GM19452 (cell line): ENCODE data around the gene SRCAP.
A peak's percentile ranks its signal among the peaks of the same experiment; 100 is the strongest.
"Not testable (repeated sequence)": the region's sequence is repeated elsewhere in the genome, so short reads cannot be mapped to it uniquely, and the experiment has no call there.

ENCODE experiments used
- ATAC-seq: cut with Tn5 transposase; IDR thresholded peaks from one replicate; pipeline ENCODE4 v1.9.1; 2021; ENCODE audit not compliant: unreplicated experiment

The SRCAP gene

DNA sequence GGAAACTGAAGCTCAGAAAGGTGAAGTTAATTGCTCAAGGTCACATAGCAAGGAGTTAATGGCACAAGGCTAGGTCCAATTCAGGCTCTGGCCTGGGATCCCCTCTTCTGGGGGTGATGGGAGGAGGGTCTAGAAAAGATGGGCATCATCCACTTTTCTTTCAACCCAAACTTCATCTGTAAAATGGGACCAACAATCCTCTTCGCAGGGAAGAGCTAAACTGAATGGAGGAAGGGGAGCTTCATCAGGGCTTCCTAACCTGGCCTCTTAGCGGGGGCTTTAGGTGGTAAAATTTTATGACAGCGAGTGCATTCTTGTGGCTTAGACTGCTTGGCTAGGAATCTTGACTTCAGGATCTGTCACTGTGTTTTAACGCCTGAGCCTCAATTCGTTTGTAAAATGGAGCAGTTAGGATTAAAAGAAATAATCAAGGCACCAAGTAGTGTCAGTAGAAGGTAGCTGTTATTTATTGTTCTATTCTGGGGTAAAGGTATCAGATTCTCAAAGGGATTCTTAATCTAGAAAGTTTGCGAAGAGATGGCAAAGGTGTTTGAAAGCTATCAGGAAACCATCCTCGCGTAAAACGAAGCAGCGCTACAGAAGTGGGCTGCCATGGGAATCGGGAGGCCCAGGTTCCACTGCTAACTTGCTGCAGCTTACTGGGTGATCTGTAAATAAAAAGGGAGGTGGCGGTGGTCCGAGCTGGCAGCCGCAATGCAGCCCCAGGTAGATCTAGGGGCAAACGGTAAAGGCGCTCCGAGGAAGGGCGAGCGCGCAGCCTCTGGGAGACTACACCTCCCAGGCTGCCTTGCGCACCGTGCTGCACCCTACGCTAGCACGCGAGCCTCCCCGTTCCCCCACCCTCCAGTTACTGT lies 1.5 kb upstream of the SRCAP start:
- ATAC-seq = peak; percentile 84

DNA sequence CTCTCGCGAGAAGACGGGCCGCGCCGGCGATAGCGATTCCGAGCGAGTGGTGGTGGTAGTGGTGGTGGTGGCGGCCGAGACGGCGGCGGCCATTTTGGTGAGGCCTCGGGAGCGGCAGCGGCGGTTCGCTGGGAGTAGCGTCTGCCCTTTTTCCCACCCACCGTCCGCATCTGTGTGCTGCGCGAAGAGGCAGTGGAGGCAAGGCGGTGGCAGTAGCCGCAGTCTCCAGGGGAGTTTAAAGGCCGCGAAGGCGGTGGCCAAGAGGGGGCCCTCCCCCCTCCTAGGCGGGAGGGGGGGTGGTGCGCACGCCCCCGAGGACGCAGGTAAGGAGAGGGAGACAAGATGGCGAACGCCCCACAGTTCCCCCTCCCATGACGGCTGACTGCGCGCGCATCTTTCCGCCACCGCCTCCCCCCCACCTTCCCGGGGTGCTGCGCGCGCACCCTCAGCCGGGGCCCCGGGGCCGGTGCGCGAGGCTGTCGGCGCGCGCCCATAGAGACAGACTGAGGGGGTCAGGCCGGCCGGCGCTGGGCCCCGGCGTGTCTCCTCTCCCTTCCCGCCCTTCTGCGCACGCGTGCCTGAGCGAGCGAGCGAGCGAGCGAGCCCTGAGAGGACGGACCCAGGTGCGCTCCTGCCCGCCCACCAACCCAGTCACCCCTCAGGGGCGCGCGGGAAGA lies 694 bp upstream of the SRCAP start:
- peak; percentile 68 for ATAC-seq

DNA sequence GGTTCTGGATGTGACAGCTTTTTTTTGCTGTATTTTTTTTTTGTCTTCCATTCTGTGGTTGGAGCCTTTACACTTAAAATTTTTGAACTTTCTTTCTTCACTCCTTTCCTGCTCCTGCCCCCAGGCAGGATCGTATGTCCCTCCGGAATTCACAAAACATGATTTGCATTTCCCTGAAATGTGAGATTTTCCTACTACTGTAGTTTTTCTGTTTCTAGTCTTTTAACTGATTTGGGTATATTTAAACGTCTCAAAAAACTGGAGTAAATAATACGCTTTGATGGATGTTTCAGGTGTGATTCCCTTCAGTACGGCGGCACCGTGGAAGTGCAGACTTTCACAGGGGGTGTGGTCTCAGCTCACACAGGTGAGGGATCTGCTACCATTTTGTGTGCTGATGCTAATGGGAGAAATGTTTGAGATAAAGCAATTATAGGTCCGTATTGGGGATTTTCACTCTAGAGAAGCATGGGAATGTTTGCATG lies 686 bp downstream of the SRCAP start:
- ATAC-seq = no peak

DNA sequence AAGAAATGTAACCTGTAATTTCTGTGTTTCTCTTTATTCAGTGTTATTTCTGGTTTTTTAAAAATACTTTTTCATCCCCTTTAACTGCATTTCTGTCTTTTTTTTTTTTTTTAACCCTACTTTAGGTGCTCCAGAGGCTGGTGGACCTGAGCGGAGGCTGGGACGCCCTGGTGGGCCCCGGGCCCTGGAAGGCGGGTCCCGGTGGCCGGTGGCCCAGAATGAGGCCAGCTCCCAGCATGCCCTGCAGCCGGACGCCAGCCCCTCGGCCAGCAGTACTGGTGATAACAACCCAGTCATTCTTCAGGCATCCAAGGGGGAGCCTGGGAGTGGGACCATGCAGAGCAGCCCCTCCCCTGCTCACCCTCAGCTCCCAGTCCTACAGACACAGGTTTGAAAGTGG lies 1.5 kb downstream of the SRCAP start:
- no peak for ATAC-seq

DNA sequence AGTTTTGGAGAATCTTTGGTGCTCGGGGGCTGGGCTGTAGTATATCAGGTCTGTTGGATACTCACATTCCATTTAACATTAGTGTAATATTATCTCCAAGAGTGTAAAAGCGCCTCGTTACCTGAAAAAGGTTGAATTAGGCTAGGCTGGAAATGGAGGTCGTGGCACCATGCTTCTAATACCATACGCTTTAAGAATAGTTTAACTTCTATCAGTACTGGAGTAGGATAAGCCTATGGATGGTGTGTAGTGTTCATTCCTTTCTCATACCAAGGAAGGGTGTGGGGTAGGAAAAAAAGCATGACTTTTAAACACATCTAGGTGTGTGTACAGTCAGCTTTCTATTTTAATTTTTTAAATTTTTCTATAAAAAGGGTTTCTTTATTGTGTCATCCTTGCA lies 2.0 kb downstream of the SRCAP start:
- ATAC-seq = no peak

DNA sequence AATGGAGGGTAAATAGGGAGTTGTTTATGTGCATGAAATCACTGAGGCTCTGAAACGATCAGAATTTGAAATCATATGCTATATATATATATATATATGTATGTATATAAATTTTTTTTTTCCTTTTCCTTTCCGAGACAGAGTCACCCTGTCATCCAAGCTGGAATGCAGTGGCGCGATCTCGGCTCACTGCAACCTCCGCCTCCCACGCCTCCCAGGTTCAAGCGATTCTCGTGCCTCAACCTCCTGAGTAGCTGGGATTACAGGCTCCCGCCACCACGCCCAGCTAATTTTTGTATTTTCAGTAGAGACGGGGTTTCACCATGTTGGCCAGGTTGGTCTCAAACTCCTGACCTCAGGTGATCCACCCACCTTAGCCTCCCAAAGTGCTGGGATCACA lies 4.1 kb downstream of the SRCAP start:
- ATAC-seq = not testable (repeated sequence)

DNA sequence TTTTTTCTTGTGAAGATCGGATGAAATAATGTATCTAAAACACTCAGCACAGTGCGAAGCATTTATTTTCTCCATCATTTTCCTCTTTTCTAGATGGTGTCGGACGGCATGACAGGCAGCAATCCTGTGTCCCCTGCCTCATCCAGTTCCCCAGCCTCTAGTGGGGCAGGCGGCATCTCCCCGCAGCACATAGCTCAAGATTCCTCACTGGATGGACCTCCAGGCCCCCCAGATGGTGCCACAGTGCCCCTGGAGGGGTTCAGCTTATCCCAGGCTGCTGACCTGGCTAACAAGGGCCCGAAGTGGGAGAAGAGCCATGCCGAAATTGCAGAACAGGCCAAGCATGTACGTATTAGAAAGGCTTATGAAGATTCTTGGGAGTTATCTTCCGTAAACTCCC lies 5.0 kb downstream of the SRCAP start:
- no peak for ATAC-seq

DNA sequence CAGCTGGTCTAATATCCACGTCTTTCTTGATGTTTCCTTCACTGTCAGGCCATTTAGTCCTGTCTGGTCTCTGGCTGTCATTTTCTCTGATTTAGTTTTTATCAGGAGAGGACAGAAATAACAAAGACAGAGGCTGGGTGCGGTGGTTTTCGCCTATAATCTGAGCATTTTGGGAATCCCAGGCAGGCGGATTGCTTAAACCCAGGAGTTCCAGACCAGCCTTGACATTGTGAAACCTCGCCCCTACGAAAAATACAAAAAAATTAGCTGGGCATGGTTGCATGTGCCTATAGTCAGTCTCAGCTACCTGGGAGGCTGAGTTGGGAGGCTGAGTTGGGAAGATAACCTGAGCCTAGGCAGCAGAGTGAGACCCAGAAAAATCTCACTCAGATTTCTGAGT lies 7.1 kb downstream of the SRCAP start:
- no peak for ATAC-seq

DNA sequence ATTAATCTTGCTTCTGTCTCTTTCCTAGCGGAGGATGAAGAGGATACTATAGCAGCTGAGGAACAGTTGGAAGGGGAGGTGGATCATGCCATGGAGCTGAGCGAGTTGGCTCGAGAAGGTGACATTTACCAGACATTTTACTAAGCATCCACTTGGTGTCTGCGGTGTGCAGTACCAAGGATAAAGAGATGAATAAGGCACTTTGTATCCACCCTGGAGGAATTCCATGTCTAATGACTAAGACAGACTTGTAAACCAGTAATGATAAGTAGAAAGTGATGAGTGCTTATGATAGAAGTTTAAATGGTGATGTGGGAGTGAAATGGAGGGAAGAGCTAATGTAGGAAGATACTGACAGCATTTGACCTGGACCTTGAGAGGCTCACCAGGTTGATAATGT lies 12.0 kb downstream of the SRCAP start:
- no peak for ATAC-seq

DNA sequence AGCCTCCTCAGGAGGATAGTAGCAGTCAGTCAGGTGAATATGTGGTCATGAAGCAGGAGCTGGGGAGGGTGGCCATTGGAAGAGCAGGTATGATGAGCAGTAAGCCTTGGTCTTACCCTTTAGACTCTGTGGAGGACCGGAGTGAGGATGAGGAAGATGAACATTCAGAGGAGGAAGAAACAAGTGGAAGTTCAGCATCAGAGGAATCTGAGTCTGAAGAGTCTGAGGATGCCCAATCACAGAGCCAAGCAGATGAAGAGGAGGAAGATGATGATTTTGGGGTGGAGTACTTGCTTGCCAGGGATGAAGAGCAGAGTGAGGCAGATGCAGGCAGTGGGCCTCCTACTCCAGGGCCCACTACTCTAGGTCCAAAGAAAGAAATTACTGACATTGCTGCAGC lies 12.7 kb downstream of the SRCAP start:
- no peak for ATAC-seq

DNA sequence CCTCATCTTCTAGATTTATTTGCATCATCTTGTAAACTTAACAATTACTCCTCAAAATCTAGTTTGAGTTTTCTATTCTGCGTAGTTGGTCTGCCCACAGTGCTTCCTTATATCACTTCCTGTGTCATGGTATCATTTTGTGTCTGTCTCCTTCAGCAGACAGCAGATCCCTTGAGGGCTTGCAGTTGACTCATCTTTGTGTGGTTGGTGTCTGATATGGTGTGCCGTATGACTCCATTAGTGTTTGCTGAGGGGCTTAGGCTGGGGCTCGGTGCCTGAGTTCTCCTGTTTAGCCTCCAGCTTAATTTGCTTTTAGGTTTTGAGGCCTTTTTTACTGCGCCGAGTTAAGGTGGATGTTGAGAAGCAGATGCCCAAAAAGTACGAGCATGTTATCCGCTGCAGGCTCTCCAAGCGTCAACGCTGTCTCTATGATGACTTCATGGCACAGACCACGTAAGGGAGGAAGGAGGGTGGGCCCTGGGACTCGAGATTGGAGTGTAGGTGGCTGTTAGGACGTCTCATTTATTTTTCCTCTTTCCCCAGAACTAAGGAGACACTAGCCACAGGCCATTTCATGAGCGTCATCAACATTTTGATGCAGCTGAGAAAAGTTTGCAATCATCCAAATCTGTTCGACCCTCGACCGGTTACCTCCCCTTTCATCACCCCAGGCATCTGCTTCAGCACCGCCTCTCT lies 16.9 kb downstream of the SRCAP start:
- no peak for ATAC-seq

DNA sequence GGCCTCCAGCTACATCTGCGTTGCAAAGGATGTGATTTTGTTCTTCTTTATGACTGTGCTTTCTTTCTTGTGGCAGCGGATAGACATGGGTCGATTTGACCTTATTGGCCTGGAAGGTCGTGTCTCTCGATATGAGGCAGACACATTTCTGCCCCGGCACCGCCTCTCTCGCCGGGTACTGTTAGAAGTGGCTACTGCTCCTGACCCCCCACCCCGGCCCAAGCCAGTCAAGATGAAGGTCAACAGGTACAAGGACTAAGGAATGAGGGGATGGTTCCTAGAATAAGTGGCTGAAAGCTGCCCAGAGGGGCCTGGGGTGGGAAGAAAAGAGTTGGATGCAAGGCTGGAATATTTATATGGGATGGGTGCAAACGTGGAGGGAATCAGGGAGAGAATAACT lies 21.1 kb downstream of the SRCAP start:
- no peak for ATAC-seq

DNA sequence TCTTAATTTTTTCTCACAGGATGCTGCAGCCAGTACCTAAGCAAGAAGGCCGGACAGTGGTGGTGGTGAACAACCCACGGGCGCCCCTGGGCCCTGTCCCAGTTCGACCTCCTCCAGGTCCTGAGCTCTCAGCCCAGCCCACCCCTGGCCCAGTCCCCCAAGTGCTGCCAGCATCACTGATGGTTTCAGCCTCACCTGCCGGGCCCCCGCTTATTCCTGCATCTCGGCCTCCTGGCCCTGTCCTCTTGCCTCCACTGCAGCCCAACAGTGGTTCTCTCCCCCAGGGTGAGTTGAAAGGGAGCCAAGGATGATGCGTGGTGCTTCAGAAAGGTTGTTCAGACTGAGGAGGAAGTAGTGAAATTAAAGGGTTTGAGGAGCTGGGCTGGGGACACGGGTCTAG lies 21.7 kb downstream of the SRCAP start:
- ATAC-seq = no peak

DNA sequence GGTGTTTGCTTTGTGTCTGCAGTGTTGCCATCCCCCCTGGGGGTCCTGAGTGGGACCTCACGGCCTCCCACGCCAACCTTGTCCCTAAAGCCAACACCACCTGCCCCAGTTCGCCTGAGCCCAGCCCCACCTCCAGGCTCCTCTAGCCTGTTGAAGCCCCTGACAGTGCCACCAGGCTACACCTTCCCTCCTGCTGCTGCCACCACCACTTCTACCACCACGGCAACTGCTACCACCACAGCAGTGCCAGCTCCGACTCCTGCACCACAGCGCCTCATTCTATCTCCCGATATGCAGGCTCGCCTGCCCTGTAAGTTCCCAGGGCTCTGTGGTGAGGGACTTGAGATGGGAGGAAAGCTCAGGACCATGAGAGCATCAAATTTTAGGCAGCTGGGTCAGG lies 22.2 kb downstream of the SRCAP start:
- ATAC-seq = no peak

DNA sequence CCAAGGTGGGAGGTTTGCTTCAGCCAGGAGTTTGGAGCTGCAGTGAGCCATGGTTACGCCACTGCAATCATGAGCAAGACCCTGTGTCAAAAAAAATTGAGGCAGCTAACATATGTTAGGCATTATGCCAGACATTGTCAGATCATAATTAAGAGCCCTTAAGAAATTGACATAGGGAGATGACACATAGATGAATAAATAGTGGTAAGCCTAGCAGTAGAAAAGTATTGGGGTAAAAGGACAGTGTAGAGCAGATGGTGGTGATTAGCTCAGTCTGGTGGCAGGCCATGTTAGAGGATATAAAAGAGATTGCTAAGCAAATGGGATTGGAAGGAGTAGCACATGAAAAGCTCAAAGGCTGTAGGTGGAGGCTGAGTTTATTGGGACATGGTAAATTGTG lies 22.6 kb downstream of the SRCAP start:
- no peak for ATAC-seq

DNA sequence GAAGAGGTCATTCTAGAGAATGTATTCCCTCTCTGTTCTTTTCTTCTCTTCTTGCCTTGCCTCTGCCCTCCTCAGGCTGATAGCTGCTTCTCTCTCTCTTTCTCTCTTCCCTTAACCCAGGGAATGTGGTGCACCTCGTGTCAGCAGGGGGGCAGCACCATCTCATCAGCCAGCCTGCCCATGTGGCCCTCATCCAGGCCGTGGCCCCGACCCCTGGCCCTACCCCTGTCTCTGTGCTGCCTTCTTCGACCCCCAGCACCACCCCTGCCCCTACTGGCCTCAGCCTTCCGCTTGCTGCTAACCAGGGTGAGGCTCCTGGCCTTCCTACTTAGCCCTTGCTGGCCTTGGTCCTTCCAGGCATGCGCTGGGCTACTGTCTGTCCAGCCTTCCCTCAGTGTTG lies 23.5 kb downstream of the SRCAP start:
- no peak for ATAC-seq

DNA sequence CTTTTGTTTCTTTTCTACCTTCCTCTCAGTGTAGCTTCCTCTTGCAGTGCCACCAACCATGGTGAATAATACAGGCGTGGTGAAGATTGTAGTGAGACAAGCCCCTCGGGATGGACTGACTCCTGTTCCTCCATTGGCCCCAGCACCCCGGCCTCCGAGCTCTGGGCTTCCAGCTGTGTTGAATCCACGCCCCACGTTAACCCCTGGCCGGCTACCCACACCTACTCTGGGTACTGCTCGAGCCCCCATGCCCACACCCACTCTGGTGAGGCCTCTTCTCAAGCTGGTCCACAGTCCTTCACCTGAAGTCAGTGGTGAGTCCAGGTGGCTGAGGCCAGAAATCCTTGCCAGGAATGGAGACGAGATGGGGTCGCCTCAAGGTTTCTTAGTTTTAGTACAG lies 23.9 kb downstream of the SRCAP start:
- no peak for ATAC-seq

DNA sequence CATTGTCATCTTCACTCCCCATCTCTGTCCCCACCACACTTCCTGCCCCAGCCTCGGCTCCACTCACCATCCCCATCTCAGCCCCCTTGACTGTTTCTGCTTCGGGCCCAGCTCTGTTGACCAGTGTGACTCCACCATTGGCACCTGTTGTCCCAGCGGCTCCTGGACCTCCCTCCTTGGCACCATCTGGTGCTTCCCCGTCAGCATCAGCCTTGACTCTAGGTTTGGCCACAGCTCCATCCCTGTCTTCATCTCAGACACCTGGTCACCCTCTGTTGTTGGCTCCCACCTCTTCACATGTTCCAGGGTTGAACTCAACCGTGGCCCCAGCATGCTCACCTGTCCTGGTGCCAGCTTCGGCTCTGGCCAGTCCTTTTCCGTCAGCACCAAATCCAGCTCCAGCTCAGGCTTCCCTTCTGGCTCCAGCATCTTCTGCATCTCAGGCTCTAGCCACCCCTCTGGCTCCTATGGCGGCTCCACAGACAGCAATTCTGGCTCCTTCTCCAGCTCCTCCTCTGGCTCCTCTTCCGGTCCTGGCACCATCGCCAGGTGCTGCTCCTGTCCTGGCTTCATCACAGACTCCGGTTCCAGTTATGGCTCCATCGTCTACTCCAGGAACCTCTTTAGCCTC lies 24.9 kb downstream of the SRCAP start:
- no peak for ATAC-seq

DNA sequence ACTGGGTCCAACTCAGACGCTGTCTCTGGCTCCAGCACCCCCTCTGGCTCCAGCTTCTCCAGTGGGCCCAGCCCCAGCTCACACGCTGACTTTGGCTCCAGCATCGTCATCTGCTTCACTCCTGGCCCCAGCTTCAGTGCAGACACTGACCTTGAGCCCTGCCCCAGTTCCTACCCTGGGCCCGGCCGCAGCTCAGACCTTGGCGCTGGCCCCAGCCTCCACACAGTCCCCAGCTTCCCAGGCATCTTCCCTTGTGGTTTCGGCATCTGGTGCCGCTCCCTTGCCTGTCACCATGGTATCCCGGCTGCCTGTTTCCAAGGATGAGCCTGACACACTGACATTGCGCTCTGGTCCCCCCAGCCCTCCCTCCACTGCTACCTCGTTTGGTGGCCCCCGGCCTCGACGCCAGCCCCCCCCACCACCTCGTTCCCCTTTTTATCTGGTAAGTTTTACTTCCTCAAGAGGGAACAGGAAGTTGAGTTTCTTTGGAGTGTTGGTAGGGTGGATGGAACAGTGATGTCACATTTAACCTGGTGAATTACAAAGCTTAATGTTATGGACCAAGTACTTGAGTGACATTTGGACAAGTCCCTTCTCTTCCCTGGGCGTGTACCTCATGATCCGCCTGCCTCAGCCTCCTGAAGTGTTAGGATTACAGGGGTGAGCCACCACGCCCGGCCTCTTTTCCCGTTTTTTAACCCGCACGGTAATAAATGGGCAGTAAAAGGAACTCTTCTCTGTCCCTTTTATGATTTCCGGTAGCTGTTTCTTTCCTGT lies 25.9 kb downstream of the SRCAP start:
- no peak for ATAC-seq

DNA sequence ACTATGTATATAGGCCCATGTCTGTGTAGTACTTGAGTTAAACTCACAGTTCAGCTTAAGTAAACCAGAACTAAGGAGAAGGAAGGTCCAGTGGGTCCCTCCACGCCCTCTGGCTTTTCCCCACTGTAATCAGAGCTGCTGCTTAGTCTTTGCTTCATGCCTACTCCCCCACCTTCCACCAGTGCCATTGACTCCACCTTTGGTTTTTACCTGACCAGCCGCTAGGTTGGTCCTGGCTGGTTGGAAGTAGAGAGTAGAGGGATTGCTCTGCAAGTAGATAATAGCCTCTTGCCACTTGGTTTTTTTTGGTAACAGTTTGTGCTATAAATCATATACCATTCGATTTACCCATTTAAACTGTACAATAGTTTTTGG lies 26.4 kb downstream of the SRCAP start:
- no peak for ATAC-seq

DNA sequence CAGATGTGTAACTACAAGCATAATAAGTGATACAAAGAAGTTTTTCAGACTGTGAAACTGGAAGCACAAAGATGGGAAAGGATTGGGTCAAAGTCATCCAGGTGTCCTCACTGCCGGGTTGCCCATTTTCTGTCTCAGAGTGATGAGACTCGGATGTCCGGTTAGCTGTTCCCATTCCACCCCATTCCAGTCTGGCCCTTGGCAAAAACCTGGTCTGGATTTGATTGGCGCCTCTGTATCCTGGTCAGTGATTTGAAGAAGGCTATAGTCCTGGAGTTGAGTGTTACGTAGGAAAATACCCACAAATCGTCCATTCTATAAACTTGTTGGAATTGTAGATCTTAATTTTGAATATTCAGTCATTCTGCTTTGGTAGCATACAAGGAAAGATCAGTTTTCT lies 29.4 kb downstream of the SRCAP start:
- no peak for ATAC-seq
